NT2/D1 (cell line): ENCODE results near the gene MASP2.

Experiments used
- SUZ12 ChIP-seq: IDR thresholded peaks from 2 replicates; pipeline ENCODE4 v1.6.1; 2011; ENCODE audit not compliant: insufficient read length, insufficient read depth; ENCODE audit errors: extremely low read depth
- YY1 ChIP-seq: IDR thresholded peaks from 2 replicates; pipeline ENCODE4 v1.6.1; 2011; ENCODE audit not compliant: insufficient read length, insufficient read depth

- TF ChIP-seq YY1 (no peak), SUZ12 (no peak)
Observed at GRCh38 chr1:11026903-11027302, 20.1 kb downstream of the MASP2 start.
